Measurements from ENCODE around the gene MARS2. TPM values are rescaled to one million over a fixed set of nuclear protein-coding genes. Genes with fewer than 3 reads are reported as not detected.
"Not testable (repeated sequence)": the region's sequence is repeated elsewhere in the genome, so short reads cannot be mapped to it uniquely, and the experiment has no call there.

Gene MARS2
- total and polyA plus RNA-seq, 2 experiments from 2014 or later: 8.4 to 10.2 TPM

- no peaks in the 10 kb centered on the region for H3K36me3 ChIP-seq
- TF ChIP-seq, protein P1, sequence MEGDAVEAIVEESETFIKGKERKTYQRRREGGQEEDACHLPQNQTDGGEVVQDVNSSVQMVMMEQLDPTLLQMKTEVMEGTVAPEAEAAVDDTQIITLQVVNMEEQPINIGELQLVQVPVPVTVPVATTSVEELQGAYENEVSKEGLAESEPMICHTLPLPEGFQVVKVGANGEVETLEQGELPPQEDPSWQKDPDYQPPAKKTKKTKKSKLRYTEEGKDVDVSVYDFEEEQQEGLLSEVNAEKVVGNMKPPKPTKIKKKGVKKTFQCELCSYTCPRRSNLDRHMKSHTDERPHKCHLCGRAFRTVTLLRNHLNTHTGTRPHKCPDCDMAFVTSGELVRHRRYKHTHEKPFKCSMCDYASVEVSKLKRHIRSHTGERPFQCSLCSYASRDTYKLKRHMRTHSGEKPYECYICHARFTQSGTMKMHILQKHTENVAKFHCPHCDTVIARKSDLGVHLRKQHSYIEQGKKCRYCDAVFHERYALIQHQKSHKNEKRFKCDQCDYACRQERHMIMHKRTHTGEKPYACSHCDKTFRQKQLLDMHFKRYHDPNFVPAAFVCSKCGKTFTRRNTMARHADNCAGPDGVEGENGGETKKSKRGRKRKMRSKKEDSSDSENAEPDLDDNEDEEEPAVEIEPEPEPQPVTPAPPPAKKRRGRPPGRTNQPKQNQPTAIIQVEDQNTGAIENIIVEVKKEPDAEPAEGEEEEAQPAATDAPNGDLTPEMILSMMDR (IDR thresholded peaks at IDR 0.05; ENCODE audit: low read depth, low read length): no peak
- peak overlapping the region; percentile 24 for H3K4me3 ChIP-seq
- DNase-seq (ENCODE audit: low read depth in 1 of 2, low spot score in 1 of 2): peak in 1 of 2 donors; percentile 36
- H3K4me1 ChIP-seq (ENCODE audit: low read depth): peaks cover 43% of the 10 kb centered on the region
- H3K9me3 ChIP-seq (ENCODE audit: low read depth): no peaks in the 10 kb centered on the region
- no peaks in the 10 kb centered on the region for H3K27me3 ChIP-seq
- no peak overlapping the region for H3K27ac ChIP-seq
Observed at GRCh38 chr2:197674591-197674990, 30.6 kb upstream of the MARS2 start.

DNA sequence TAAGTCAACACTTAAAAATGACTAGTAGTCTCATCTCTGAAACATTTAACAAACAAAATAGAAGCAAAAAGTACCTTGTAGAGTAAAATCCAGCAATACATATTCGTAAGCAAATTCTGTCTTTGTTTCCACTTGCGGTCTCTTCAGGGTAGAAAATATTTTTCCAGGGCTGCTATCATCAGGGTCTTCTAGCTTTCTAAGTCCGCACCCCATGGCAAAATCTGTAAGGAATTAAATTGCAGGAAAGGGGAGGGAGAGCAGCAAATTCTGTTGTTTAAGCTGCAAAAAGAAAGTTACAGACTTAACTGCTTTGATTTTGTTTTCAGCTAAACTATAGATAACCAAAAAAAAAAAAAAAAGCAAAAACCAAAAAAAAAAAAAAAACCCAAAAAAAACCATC is 29.9 kb upstream of the MARS2 start, which contains the start of gene RFTN2:
RFTN2 (minus strand) TSS at position 342 of the 400 bp plus-strand sequence; CDS start at position 213, 129 bp downstream.
- no peaks in the 10 kb centered on the region for H3K36me3 ChIP-seq
- no peaks in the 10 kb centered on the region for H3K9me3 ChIP-seq (ENCODE audit: low read depth)
- H3K27me3 ChIP-seq: no peaks in the 10 kb centered on the region
- no peak within 1 kb of the TSS for H3K27ac ChIP-seq
- TF ChIP-seq, protein P1 (IDR thresholded peaks at IDR 0.05; ENCODE audit: low read depth, low read length): no peak
- DNase-seq (ENCODE audit: low read depth in 1 of 2, low spot score in 1 of 2): peak in 1 of 2 donors; percentile 30
- peaks cover 43% of the 10 kb centered on the region for H3K4me1 ChIP-seq (ENCODE audit: low read depth)
- peak within 1 kb of the TSS; percentile 24 for H3K4me3 ChIP-seq

GRCh38 chr2:197675711-197676188 is 29.4 kb upstream of the MARS2 start:
- H3K4me3 ChIP-seq: peak overlapping the region; percentile 24
- H3K27me3 ChIP-seq: no peaks in the 10 kb centered on the region
- H3K36me3 ChIP-seq: no peaks in the 10 kb centered on the region
- TF ChIP-seq, protein P1 (IDR thresholded peaks at IDR 0.05; ENCODE audit: low read depth, low read length): no peak
- no peaks in the 10 kb centered on the region for H3K9me3 ChIP-seq (ENCODE audit: low read depth)
- peak; percentile 50 to 74 for DNase-seq (ENCODE audit: low read depth in 1 of 2, low spot score in 1 of 2)
- H3K4me1 ChIP-seq (ENCODE audit: low read depth): peaks cover 43% of the 10 kb centered on the region
- H3K27ac ChIP-seq: no peak overlapping the region

DNA sequence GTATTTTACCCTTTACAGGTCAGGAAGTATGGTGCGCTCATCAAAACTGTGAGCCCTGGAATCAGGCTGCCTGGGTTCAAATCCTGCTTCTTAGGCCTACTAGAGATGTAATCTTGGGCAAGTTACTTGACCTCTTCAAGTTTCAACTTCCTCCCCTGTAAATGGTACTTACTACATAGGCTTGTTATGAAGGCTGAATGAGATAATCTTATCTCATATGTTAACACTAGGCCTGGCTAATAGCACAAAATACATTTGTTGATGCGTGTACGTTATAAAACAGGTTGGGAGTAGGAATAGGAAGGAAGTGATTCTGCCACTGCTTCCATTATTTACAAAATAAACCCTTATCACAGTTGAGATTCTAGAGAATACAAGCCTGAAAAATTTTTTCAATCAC is 28.1 kb upstream of the MARS2 start:
- DNase-seq (ENCODE audit: low read depth in 1 of 2, low spot score in 1 of 2): peak; percentile 41 to 69
- Histone ChIP-seq H3K36me3 (no peaks in the 10 kb centered on the region), H3K27ac (no peak overlapping the region), H3K27me3 (no peaks in the 10 kb centered on the region), H3K9me3 (ENCODE audit: low read depth) (no peaks in the 10 kb centered on the region), H3K4me1 (ENCODE audit: low read depth) (peaks cover 43% of the 10 kb centered on the region), H3K4me3 (no peak overlapping the region)
- TF ChIP-seq, protein P1 (IDR thresholded peaks at IDR 0.05; ENCODE audit: low read depth, low read length): no peak

DNA sequence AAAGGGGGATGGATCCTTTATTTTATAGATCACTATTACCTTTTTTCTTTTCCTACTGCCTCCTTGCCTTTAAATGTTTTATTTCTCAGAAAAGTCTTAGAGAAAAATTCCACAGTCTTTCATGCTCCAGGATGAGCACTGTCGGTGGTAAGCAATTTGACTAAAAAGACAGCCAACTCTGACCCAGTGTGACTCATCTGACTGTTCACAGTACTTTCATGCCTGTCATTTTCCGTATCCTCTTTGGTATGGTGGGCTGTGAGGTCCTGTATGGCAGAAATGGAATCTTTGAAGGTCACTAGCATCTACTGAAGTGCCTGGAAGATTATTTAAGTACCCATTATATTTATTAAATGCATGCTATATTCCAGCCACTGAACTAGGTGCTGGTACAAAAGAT is 27.7 kb upstream of the MARS2 start:
- peak; percentile 12 to 22 for DNase-seq (ENCODE audit: low read depth in 1 of 2, low spot score in 1 of 2)
- H3K4me3 ChIP-seq: no peak overlapping the region

GRCh38 chr2:197695206-197695605 is 10.0 kb upstream of the MARS2 start:
- not testable (repeated sequence) for DNase-seq (ENCODE audit: low read depth in 1 of 2, low spot score in 1 of 2); H3K4me1 ChIP-seq (ENCODE audit: low read depth); H3K4me3 ChIP-seq; H3K27me3 ChIP-seq; H3K27ac ChIP-seq; H3K36me3 ChIP-seq; H3K9me3 ChIP-seq (ENCODE audit: low read depth)

More for the DNA sequence above, 27.7 kb upstream of the MARS2 start:
- Histone ChIP-seq H3K36me3 (no peaks in the 10 kb centered on the region), H3K27ac (no peak overlapping the region), H3K27me3 (no peaks in the 10 kb centered on the region), H3K4me1 (ENCODE audit: low read depth) (peaks cover 43% of the 10 kb centered on the region), H3K9me3 (ENCODE audit: low read depth) (no peaks in the 10 kb centered on the region)
- TF ChIP-seq, protein P1 (IDR thresholded peaks at IDR 0.05; ENCODE audit: low read depth, low read length): no peak

- H3K27me3 ChIP-seq; H3K27ac ChIP-seq; H3K4me3 ChIP-seq; H3K36me3 ChIP-seq; H3K4me1 ChIP-seq (ENCODE audit: low read depth); H3K9me3 ChIP-seq (ENCODE audit: low read depth); DNase-seq (ENCODE audit: low read depth in 1 of 2, low spot score in 1 of 2): not testable (repeated sequence)
Observed at GRCh38 chr2:197695971-197696370, 9.2 kb upstream of the MARS2 start.

GRCh38 chr2:197696571-197696970 is 8.6 kb upstream of the MARS2 start:
- H3K27ac ChIP-seq; DNase-seq (ENCODE audit: low read depth in 1 of 2, low spot score in 1 of 2); H3K4me1 ChIP-seq (ENCODE audit: low read depth): not testable (repeated sequence)

DNA sequence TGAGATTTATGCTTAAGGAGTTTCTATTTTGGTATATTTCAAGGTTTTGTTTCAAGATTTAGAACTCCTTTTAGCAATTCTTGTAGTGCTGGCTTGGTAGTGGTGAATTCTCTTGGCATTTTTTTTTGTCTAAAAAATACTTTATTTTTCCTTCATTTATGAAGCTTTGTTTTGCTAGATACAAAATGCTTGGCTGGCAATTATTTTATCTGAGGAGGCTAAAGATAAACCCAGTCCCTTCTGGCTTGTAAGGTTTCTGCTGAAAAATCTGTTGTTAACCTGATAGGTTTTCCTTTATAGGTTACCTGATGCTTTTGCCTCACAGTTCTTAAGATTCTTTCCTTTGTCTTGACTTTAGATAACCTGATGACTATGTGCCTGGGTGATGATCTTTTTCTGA is 5.4 kb upstream of the MARS2 start:
- not testable (repeated sequence) for H3K4me1 ChIP-seq (ENCODE audit: low read depth); H3K27ac ChIP-seq; H3K4me3 ChIP-seq; H3K9me3 ChIP-seq (ENCODE audit: low read depth); H3K27me3 ChIP-seq; DNase-seq (ENCODE audit: low read depth in 1 of 2, low spot score in 1 of 2); H3K36me3 ChIP-seq

More at GRCh38 chr2:197696571-197696970, 8.6 kb upstream of the MARS2 start:
- H3K9me3 ChIP-seq (ENCODE audit: low read depth); H3K27me3 ChIP-seq; H3K4me3 ChIP-seq; H3K36me3 ChIP-seq: not testable (repeated sequence)
